GM12865 (cell line): ENCODE measurements around the gene SLC39A7.

Experiments
- DNase-seq: peaks from one replicate; pipeline ENCODE4 v3.0.0; 2010; ENCODE audit warnings: low read depth
- H3K4me3 ChIP-seq: 2 replicates; pipeline ENCODE4 v1.5.1; 2011; ENCODE audit warnings: mild to moderate bottlenecking, low read depth, low read length, control low read depth
- TF ChIP-seq, protein P1 (sequence below): IDR thresholded peaks from 2 replicates; pipeline ENCODE4 v1.5.1; 2011; ENCODE audit warnings: low read length, control low read depth, low read depth, inconsistent platforms; ENCODE audit not compliant: insufficient read depth; ENCODE audit errors: missing control alignments

Gene SLC39A7

DNA sequence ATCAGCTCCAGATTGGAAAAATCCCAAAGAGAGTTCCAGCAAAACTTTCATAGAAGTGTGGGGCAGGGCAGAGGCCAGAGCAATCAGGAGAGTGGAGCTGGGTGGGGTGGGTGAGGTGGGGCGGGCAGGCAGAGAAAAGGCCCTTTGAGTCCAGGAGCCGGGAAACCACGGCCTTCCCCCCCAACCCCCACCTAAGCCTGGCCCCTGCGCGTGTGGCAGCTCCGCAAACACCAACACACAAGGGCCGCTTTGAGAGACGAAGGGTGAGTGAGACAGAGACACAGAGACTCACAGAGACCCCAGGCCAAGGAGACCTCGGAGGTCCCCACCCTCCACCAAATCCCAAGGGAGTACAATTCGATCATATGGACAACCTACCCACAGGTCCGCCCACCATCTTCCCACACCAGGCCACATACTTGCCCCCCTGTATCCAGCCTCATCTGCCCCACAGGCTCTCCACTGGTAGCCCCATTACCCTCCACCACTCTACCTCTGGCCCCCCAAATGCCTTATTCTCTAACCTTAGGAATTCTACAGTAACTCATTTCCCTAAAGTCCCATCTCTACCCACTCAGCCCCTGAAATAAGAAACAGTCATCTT is 10.1 kb upstream of the SLC39A7 start:
- H3K4me3 ChIP-seq = no peak overlapping the region
- no peak for DNase-seq
- TF ChIP-seq, protein P1, sequence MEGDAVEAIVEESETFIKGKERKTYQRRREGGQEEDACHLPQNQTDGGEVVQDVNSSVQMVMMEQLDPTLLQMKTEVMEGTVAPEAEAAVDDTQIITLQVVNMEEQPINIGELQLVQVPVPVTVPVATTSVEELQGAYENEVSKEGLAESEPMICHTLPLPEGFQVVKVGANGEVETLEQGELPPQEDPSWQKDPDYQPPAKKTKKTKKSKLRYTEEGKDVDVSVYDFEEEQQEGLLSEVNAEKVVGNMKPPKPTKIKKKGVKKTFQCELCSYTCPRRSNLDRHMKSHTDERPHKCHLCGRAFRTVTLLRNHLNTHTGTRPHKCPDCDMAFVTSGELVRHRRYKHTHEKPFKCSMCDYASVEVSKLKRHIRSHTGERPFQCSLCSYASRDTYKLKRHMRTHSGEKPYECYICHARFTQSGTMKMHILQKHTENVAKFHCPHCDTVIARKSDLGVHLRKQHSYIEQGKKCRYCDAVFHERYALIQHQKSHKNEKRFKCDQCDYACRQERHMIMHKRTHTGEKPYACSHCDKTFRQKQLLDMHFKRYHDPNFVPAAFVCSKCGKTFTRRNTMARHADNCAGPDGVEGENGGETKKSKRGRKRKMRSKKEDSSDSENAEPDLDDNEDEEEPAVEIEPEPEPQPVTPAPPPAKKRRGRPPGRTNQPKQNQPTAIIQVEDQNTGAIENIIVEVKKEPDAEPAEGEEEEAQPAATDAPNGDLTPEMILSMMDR = no peak

DNA sequence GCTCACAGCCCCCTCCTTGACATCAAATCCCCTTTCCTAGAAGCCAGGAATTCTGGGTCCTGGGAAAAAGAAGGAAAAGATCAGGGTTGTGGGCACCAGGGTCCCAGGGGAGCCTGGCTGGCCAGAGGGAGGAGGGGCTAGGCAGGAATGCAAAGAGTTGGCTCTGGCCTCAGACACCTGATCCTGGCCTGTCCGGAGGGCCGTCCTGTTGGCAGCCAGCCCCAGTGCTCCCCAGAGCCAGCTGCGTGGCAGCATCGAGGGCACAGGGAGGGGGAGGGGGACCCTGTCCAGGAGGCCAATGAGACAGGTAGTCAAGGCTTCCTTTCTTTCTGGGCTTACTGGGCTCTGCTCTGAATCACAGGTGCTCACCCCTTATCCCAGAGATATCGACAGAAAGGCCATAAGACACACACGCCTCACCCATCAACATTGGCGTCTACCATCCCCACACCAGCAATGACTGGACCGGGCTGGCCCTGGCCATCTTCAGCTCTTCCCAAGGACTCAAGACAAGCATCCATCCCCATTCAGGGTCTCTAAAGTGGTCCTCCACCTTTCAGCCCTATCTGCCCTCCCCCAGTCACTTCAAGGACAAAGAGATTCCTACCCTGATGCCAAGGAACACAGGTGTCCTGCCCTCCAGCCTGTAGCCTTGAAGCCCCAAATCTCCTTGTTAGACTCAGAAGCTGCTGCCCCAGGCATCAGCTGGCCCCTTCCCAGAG is 9.1 kb upstream of the SLC39A7 start:
- no peak overlapping the region for H3K4me3 ChIP-seq
- TF ChIP-seq, protein P1 = no peak
- DNase-seq = no peak

DNA sequence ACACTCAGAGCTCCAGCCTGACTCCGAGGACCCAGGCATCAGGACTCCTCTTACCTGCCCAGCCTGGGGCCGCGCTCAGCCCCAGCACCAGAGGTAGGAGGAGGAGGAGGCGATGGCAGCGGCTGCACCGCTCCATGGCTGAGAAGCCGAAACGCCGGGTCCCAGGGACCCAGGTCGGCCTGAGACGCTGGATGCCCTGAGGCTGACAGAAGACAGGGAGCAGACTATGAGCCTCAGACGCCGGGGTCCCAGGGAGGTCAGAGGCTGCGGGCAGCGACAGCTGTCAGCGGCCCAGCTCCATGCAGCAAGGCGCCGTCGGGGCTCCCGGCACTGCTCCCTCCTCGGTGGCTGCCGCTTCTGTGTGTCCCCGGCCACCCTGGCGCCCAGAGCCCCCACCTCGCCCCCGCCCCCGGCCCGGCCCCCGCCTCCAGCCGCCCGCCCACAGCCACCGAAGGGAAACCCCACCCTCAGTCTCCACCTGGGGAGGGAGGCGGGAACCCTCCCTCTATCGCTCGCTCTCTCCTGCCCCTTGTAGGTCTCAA is 8.5 kb upstream of the SLC39A7 start, which contains the start of gene COL11A2:
Gene COL11A2 (minus strand): TSS at position 363 of the 542 bp plus-strand sequence. CDS start 227 bp downstream, at position 136.
- H3K4me3 ChIP-seq = no peak within 1 kb of the TSS
- DNase-seq = no peak
- TF ChIP-seq, protein P1 = no peak

DNA sequence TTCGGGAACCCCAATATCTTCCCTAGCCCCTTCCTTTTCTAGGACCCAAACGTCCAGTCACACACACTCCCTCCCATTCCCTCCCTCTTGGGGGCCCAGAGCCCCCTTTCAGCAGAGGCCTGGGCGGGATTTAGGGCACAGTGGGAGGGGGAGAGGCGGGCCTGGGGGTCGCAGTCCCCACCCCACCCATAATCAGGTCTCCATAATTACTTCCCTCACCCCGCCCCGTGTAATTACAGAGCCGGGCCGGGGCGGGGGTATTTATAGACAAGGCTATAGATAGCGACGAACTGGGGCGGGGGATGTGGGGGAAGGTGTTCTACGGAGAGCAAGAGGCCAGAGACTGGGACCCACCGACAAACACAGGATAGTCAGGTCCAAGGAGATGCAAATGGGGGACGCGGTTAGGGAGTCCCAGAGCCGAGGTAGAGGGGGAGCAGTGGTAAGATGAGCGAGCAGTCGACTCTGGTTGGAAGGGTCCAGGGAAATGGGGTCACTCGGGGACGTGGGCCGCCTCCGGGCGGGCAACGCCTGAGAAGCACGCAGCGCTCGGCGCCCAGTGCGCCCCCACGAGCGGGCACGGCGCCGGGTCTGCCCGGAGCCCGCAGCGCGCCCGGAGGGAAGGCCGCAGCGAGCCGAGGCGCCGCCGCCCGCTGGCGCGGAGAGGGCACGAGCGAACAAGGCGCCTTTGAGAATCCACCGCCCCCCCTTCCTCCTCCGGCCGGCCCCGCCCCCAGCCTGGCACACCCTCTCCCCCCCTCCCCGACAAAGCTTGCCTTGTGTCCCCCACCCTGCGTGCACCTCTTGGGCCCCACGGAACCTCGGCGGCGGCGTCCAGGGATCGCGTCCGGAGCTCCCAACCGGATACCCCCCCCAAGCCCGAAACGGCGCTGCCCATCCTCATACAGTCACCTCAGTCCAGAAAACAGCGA is 7.7 kb upstream of the SLC39A7 start:
- TF ChIP-seq, protein P1 = no peak
- no peak overlapping the region for H3K4me3 ChIP-seq
- no peak for DNase-seq

DNA sequence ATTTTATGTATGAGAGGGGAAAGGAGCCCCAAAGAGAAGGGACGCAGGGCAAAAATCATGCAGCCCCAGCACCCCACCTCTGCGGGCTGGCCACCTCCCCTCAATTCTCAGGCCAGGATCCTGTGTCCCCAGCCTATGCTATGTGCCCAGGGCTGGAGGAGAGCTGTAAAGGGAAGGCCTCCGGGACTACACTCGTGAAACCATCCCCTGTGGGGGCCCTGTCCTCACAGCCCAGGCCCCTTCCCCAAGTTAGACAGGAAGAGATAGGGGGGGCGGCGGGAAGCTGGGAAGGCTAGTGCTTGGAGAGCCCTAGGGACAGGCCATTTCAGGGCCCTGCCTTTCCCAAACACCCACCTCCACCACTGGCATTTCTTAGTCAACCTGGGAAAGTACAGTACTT is 7.0 kb upstream of the SLC39A7 start:
- TF ChIP-seq, protein P1 = no peak
- no peak for DNase-seq
- no peak overlapping the region for H3K4me3 ChIP-seq

DNA sequence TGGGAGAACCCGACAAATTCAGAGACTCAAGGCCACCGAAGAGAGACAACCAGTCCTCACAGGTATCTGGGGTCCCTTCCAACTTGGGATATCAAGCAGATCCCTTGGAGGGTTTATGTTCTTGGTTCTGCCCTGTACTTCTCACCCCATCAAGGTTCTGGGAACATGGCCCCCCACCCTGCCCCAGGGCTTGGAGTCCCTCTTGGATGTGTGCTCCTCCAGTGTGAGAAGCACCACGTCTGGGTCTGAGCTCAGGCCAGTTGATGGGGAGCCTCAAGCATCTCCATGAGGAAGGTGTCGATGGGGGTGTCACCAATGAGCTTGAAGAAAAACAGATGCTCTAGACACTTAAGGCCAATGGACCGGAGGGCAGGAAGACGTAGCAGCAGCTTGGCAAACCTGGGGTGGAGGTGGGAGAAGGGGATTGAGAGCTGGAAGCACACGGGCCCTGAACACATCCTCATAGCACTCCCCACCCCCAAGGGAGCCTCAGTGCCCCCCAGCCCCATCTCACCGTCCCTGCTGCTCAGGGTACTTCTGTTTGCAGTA is 6.2 kb upstream of the SLC39A7 start:
- TF ChIP-seq, protein P1 = no peak
- no peak for DNase-seq
- H3K4me3 ChIP-seq = no peak overlapping the region
